ENCODE data around the gene LTO1.

Gene LTO1

GRCh38 chr11:69716891-69717747 lies 42.0 kb upstream of the LTO1 start:
- DNase-seq (ENCODE audit: low spot score) (no peak), ATAC-seq (ENCODE audit: low read depth) (no peak)
- H3K4me3 ChIP-seq (ENCODE audit: severe bottlenecking): no peak overlapping the region
- TF ChIP-seq CTCF (IDR thresholded peaks at IDR 0.05; ENCODE audit: poor library complexity, severe bottlenecking): no peak
- no peaks in the 10 kb centered on the region for H3K9me3 ChIP-seq (ENCODE audit: severe bottlenecking)
- H3K27ac ChIP-seq (ENCODE audit: poor library complexity, severe bottlenecking): no peak overlapping the region
- peaks cover 9% of the 10 kb centered on the region for H3K27me3 ChIP-seq (ENCODE audit: insufficient read depth, poor library complexity, severe bottlenecking)
- H3K4me1 ChIP-seq (ENCODE audit: insufficient read depth, poor library complexity, severe bottlenecking): no peaks in the 10 kb centered on the region
- no peaks in the 10 kb centered on the region for H3K36me3 ChIP-seq (ENCODE audit: low read depth)

GRCh38 chr11:69716099-69716498 lies 40.9 kb upstream of the LTO1 start:
- Histone ChIP-seq H3K27ac (ENCODE audit: poor library complexity, severe bottlenecking) (no peak overlapping the region), H3K9me3 (ENCODE audit: severe bottlenecking) (no peaks in the 10 kb centered on the region), H3K4me1 (ENCODE audit: insufficient read depth, poor library complexity, severe bottlenecking) (no peaks in the 10 kb centered on the region), H3K36me3 (ENCODE audit: low read depth) (no peaks in the 10 kb centered on the region), H3K27me3 (ENCODE audit: insufficient read depth, poor library complexity, severe bottlenecking) (peaks cover 9% of the 10 kb centered on the region), H3K4me3 (ENCODE audit: severe bottlenecking) (no peak overlapping the region)
- TF ChIP-seq CTCF (IDR thresholded peaks at IDR 0.05; ENCODE audit: poor library complexity, severe bottlenecking): no peak
- DNase-seq (ENCODE audit: low spot score) (no peak), ATAC-seq (ENCODE audit: low read depth) (no peak)

- ATAC-seq (ENCODE audit: low read depth) (no peak), DNase-seq (ENCODE audit: low spot score) (no peak)
- no peak overlapping the region for H3K4me3 ChIP-seq (ENCODE audit: severe bottlenecking)
- no peak for TF ChIP-seq CTCF (IDR thresholded peaks at IDR 0.05; ENCODE audit: poor library complexity, severe bottlenecking)
- no peaks in the 10 kb centered on the region for H3K4me1 ChIP-seq (ENCODE audit: insufficient read depth, poor library complexity, severe bottlenecking)
- H3K27ac ChIP-seq (ENCODE audit: poor library complexity, severe bottlenecking): no peak overlapping the region
- H3K36me3 ChIP-seq (ENCODE audit: low read depth): no peaks in the 10 kb centered on the region
- peaks cover 9% of the 10 kb centered on the region for H3K27me3 ChIP-seq (ENCODE audit: insufficient read depth, poor library complexity, severe bottlenecking)
- H3K9me3 ChIP-seq (ENCODE audit: severe bottlenecking): no peaks in the 10 kb centered on the region
These were observed 40.3 kb upstream of the LTO1 start for GRCh38 chr11:69715446-69715845.

GRCh38 chr11:69711822-69712801 lies 37.0 kb upstream of the LTO1 start:
- no peak for ATAC-seq (ENCODE audit: low read depth)
- DNase-seq (ENCODE audit: low spot score): no peak
- H3K4me3 ChIP-seq (ENCODE audit: severe bottlenecking): no peak overlapping the region
- no peaks in the 10 kb centered on the region for H3K9me3 ChIP-seq (ENCODE audit: severe bottlenecking)
- H3K27me3 ChIP-seq (ENCODE audit: insufficient read depth, poor library complexity, severe bottlenecking): no peaks in the 10 kb centered on the region
- no peak overlapping the region for H3K27ac ChIP-seq (ENCODE audit: poor library complexity, severe bottlenecking)
- peaks cover 3% of the 10 kb centered on the region for H3K4me1 ChIP-seq (ENCODE audit: insufficient read depth, poor library complexity, severe bottlenecking)
- TF ChIP-seq CTCF (IDR thresholded peaks at IDR 0.05; ENCODE audit: poor library complexity, severe bottlenecking): no peak
- no peaks in the 10 kb centered on the region for H3K36me3 ChIP-seq (ENCODE audit: low read depth)
